Calu3 (cell line): Measurements from ENCODE around the gene COX10. TPM values are rescaled to one million over a fixed set of nuclear protein-coding genes. Genes with fewer than 3 reads are reported as not detected.

Source experiments
- BruUV-seq: library from RNA; stranded (reverse); fragments of 400-500 nt; replicated peaks from 2 replicates; lab custom pipeline; 2021; lab: Mats Ljungman, UMichigan
- CTCF ChIA-PET: fragments of 300-600 bp; sonication (Branson Sonifier 250); formaldehyde crosslinking; loops from one replicate; lab custom pipeline; 2022; ENCODE audit warnings: antibody characterized with exemption; lab: Charles Lee
- DNase-seq: peaks from one replicate; pipeline ENCODE4 v3.0.0; 2022
- H3K27ac Mint-ChIP-seq: one replicate; pipeline ENCODE4 v1.8.0; 2022; ENCODE audit warnings: mixed read lengths; ENCODE audit not compliant: unreplicated experiment
- H3K27me3 Mint-ChIP-seq: one replicate; pipeline ENCODE4 v1.8.0; 2022; ENCODE audit warnings: mixed read lengths; ENCODE audit not compliant: unreplicated experiment
- H3K36me3 Mint-ChIP-seq: one replicate; pipeline ENCODE4 v1.8.0; 2022; ENCODE audit warnings: mild to moderate bottlenecking, moderate library complexity, mixed read lengths; ENCODE audit not compliant: insufficient read depth, unreplicated experiment
- H3K4me1 Mint-ChIP-seq: one replicate; pipeline ENCODE4 v1.8.0; 2022; ENCODE audit warnings: mild to moderate bottlenecking, low read depth, mixed read lengths; ENCODE audit not compliant: unreplicated experiment
- H3K4me3 Mint-ChIP-seq: one replicate; pipeline ENCODE4 v1.8.0; 2022; ENCODE audit warnings: mild to moderate bottlenecking, low read depth, moderate library complexity, mixed read lengths; ENCODE audit not compliant: unreplicated experiment
- H3K9me3 Mint-ChIP-seq: one replicate; pipeline ENCODE4 v1.8.0; 2022; ENCODE audit warnings: low read depth, mixed read lengths; ENCODE audit not compliant: unreplicated experiment
- CTCF ChIP-seq: fragments of 200-600 bp; IDR thresholded peaks from one replicate; pipeline ENCODE4 v1.8.0; 2022; ENCODE audit warnings: antibody characterized with exemption; ENCODE audit not compliant: unreplicated experiment
- intact Hi-C: fragments of 100-400 bp; cut with micrococcal nuclease; formaldehyde crosslinking; loops from one replicate; pipeline ENCODE4 v1.10.0; 2022; ENCODE audit not compliant: unreplicated experiment
- total RNA-seq: library from RNA; stranded (reverse); gene quantifications from 2 replicates; pipeline ENCODE4 v1.2.3, GENCODE V29; 2022

Gene COX10
- total RNA-seq, 1 experiment from 2014 or later = 17.2 TPM

DNA sequence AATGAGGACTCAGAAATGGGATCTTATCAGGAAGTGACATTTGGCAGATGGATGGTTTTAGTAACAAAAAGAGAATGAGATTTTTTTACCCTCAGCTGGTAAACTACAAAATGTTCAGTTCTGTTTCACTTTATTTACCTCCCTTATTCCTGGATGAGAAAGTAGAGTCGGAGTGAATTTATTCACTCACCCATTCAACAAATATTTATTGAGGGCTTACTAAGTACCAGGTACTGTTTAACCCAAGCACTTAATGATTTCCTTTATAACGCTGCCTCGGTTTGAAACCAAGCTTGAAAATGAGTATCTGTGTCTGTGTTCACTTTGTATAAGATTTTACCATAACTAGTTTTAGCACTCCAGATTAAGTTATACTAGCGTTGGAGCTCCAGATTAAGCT is 129.3 kb downstream of the COX10 start:
- no peak overlapping the region for H3K4me3 Mint-ChIP-seq
- H3K36me3 Mint-ChIP-seq = peaks cover 10% of the 10 kb centered on the region
- intact Hi-C loops = no loop called here
- BruUV-seq = no TSS peak
- H3K9me3 Mint-ChIP-seq = no peaks in the 10 kb centered on the region
- H3K27ac Mint-ChIP-seq = no peak overlapping the region
- no peaks in the 10 kb centered on the region for H3K27me3 Mint-ChIP-seq
- TF ChIP-seq CTCF = no peak
- no peak for DNase-seq
- H3K4me1 Mint-ChIP-seq = peaks cover 21% of the 10 kb centered on the region
- CTCF ChIA-PET = no interaction called here

- Mint-ChIP-seq H3K27me3 (no peaks in the 10 kb centered on the region), H3K27ac (no peak overlapping the region), H3K4me3 (no peak overlapping the region), H3K4me1 (peaks cover 31% of the 10 kb centered on the region), H3K9me3 (no peaks in the 10 kb centered on the region), H3K36me3 (peaks cover 10% of the 10 kb centered on the region)
- no peak for DNase-seq
- no TSS peak for BruUV-seq
- CTCF ChIA-PET = interaction anchor here (0.7 kb wide), 1 partner anchor 538 kb away, joined by 4 read pairs; no protein-coding TSS in a partner anchor
- intact Hi-C loops = no loop called here
- TF ChIP-seq CTCF = no peak
These were observed 130.3 kb downstream of the COX10 start for GRCh38 chr17:14199601-14200000.

- no TSS peak for BruUV-seq
- peaks cover 39% of the 10 kb centered on the region for H3K4me1 Mint-ChIP-seq
- H3K27me3 Mint-ChIP-seq = no peaks in the 10 kb centered on the region
- no peak overlapping the region for H3K4me3 Mint-ChIP-seq
- CTCF ChIA-PET = no interaction called here
- no peak for TF ChIP-seq CTCF
- intact Hi-C loops = no loop called here
- peaks cover 10% of the 10 kb centered on the region for H3K36me3 Mint-ChIP-seq
- H3K9me3 Mint-ChIP-seq = no peaks in the 10 kb centered on the region
- no peak for DNase-seq
- H3K27ac Mint-ChIP-seq = no peak overlapping the region
These were observed 131.1 kb downstream of the COX10 start for GRCh38 chr17:14200354-14200753.

GRCh38 chr17:14201021-14201987 is 132.0 kb downstream of the COX10 start:
- intact Hi-C loops = no loop called here
- Mint-ChIP-seq H3K27ac (peak overlapping the region; percentile 8), H3K4me3 (no peak overlapping the region), H3K27me3 (no peaks in the 10 kb centered on the region), H3K4me1 (peaks cover 48% of the 10 kb centered on the region), H3K36me3 (peaks cover 18% of the 10 kb centered on the region), H3K9me3 (no peaks in the 10 kb centered on the region)
- no TSS peak for BruUV-seq
- no peak for DNase-seq
- TF ChIP-seq CTCF = no peak
- CTCF ChIA-PET = no interaction called here
